ENCODE results near the gene TBX1. TPM values are rescaled to one million over a fixed set of nuclear protein-coding genes. Genes with fewer than 3 reads are reported as not detected.

TBX1 gene
- total RNA-seq, 4 donors from 2014 or later = 7.6 to 34.3 (median 18.5) TPM

GRCh38 chr22:19745155-19746101 lies 15.2 kb upstream of the TBX1 start:
- Histone ChIP-seq H3K27me3 (no peaks in the 10 kb centered on the region), H3K9me3 (no peaks in the 10 kb centered on the region), H3K4me1 (peaks cover 0 to 4% of the 10 kb centered on the region in 2 donors), H3K36me3 (no peaks in the 10 kb centered on the region), H3K27ac (no peak overlapping the region), H3K4me3 (replicated peaks in 1 of 3) (no peak overlapping the region)
- intact Hi-C loops (cut with DNase I) = no loop called here
- TF ChIP-seq, protein P1, sequence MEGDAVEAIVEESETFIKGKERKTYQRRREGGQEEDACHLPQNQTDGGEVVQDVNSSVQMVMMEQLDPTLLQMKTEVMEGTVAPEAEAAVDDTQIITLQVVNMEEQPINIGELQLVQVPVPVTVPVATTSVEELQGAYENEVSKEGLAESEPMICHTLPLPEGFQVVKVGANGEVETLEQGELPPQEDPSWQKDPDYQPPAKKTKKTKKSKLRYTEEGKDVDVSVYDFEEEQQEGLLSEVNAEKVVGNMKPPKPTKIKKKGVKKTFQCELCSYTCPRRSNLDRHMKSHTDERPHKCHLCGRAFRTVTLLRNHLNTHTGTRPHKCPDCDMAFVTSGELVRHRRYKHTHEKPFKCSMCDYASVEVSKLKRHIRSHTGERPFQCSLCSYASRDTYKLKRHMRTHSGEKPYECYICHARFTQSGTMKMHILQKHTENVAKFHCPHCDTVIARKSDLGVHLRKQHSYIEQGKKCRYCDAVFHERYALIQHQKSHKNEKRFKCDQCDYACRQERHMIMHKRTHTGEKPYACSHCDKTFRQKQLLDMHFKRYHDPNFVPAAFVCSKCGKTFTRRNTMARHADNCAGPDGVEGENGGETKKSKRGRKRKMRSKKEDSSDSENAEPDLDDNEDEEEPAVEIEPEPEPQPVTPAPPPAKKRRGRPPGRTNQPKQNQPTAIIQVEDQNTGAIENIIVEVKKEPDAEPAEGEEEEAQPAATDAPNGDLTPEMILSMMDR (IDR thresholded peaks at IDR 0.05) = no peak
- TF ChIP-seq POLR2A (IDR thresholded peaks at IDR 0.05) = no peak
- 70 to 76% methylated on average over 8 to 18 of the region's 24 CpGs for WGBS, 2 donors
- no peak for DNase-seq

GRCh38 chr22:19746726-19747125 lies 13.9 kb upstream of the TBX1 start:
- no peak for DNase-seq
- no peaks in the 10 kb centered on the region for H3K27me3 ChIP-seq
- peaks cover 0 to 4% of the 10 kb centered on the region in 2 donors for H3K4me1 ChIP-seq
- H3K9me3 ChIP-seq = no peaks in the 10 kb centered on the region
- no peaks in the 10 kb centered on the region for H3K36me3 ChIP-seq
- 66 to 93% methylated on average over 4 to 7 of the region's 13 CpGs for WGBS, 2 donors
- intact Hi-C loops (cut with DNase I) = no loop called here
- H3K27ac ChIP-seq = no peak overlapping the region
- TF ChIP-seq, protein P1 (IDR thresholded peaks at IDR 0.05) = no peak
- TF ChIP-seq POLR2A (IDR thresholded peaks at IDR 0.05) = no peak
- no peak overlapping the region for H3K4me3 ChIP-seq (replicated peaks in 1 of 3)

DNA sequence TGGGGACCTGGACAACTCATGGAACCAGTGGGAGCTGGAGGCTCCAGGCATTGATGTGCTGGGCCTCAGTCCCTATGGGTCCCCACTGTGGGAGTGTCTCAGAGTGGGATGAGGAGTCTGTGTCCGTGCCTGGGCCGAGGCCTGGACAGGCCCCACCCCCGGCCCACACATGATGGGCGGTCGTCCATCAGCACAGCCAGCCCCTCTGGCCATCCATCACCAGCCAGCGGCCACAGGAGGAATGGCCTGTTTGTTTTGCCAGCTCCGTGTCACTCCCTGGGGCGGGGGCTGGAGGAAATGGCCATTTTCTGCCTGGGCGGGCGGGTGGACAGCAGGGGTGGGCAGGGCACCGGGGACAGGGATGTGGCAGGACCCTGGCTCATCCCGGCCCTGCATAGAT lies 13.0 kb upstream of the TBX1 start:
- 84% methylated on average over 7 of the region's 12 CpGs; no CpG with 5 or more reads in 1 of the 2 donors for WGBS, 2 donors
- no peaks in the 10 kb centered on the region for H3K36me3 ChIP-seq
- H3K27me3 ChIP-seq = no peaks in the 10 kb centered on the region
- TF ChIP-seq, protein P1 (IDR thresholded peaks at IDR 0.05) = no peak
- TF ChIP-seq POLR2A (IDR thresholded peaks at IDR 0.05) = no peak
- H3K4me3 ChIP-seq (replicated peaks in 1 of 3) = no peak overlapping the region
- H3K27ac ChIP-seq = no peak overlapping the region
- intact Hi-C loops (cut with DNase I) = no loop called here
- H3K9me3 ChIP-seq = no peaks in the 10 kb centered on the region
- DNase-seq = no peak
- H3K4me1 ChIP-seq = peaks cover 0 to 4% of the 10 kb centered on the region in 2 donors

- Histone ChIP-seq H3K27ac (no peak overlapping the region), H3K9me3 (no peaks in the 10 kb centered on the region), H3K4me3 (replicated peaks in 1 of 3) (no peak overlapping the region), H3K27me3 (no peaks in the 10 kb centered on the region), H3K4me1 (peaks cover 0 to 4% of the 10 kb centered on the region in 2 donors), H3K36me3 (no peaks in the 10 kb centered on the region)
- intact Hi-C loops (cut with DNase I) = no loop called here
- no peak for DNase-seq
- TF ChIP-seq POLR2A (IDR thresholded peaks at IDR 0.05) = no peak
- TF ChIP-seq, protein P1 (IDR thresholded peaks at IDR 0.05) = no peak
- 59 to 86% methylated on average over 3 to 4 of the region's 4 CpGs for WGBS, 2 donors
These were observed 12.4 kb upstream of the TBX1 start for GRCh38 chr22:19748139-19748538.
